Measurements from ENCODE around the gene TOP1. TPM values are rescaled to one million over a fixed set of nuclear protein-coding genes. Genes with fewer than 3 reads are reported as not detected.

The TOP1 gene
- total and polyA plus RNA-seq, 2 experiments from 2014 or later, result 21.5 to 21.7 TPM

GRCh38 chr20:40983898-40984297, 44.7 kb upstream of the TOP1 start:
- no peak for TF ChIP-seq CTCF (IDR thresholded peaks at IDR 0.05; ENCODE audit: low read depth, low read length)
- H3K4me3 ChIP-seq, result no peak overlapping the region

GRCh38 chr20:40984496-40984895, 44.1 kb upstream of the TOP1 start:
- Histone ChIP-seq H3K9me3 (ENCODE audit: low read depth) (no peaks in the 10 kb centered on the region), H3K27me3 (no peaks in the 10 kb centered on the region), H3K36me3 (no peaks in the 10 kb centered on the region), H3K4me3 (no peak overlapping the region), H3K4me1 (ENCODE audit: low read depth) (no peaks in the 10 kb centered on the region), H3K27ac (no peak overlapping the region)
- no peak for DNase-seq (ENCODE audit: low read depth in 1 of 2, low spot score in 1 of 2)
- TF ChIP-seq CTCF (IDR thresholded peaks at IDR 0.05; ENCODE audit: low read depth, low read length), result no peak

More at GRCh38 chr20:40983898-40984297, 44.7 kb upstream of the TOP1 start:
- Histone ChIP-seq H3K27me3 (no peaks in the 10 kb centered on the region), H3K36me3 (no peaks in the 10 kb centered on the region), H3K4me1 (ENCODE audit: low read depth) (no peaks in the 10 kb centered on the region), H3K9me3 (ENCODE audit: low read depth) (no peaks in the 10 kb centered on the region), H3K27ac (no peak overlapping the region)
- DNase-seq (ENCODE audit: low read depth in 1 of 2, low spot score in 1 of 2), result no peak

GRCh38 chr20:40986774-40987173, 41.8 kb upstream of the TOP1 start:
- Histone ChIP-seq H3K9me3 (ENCODE audit: low read depth) (no peaks in the 10 kb centered on the region), H3K4me1 (ENCODE audit: low read depth) (no peaks in the 10 kb centered on the region), H3K36me3 (no peaks in the 10 kb centered on the region), H3K27ac (no peak overlapping the region), H3K27me3 (no peaks in the 10 kb centered on the region), H3K4me3 (no peak overlapping the region)
- DNase-seq (ENCODE audit: low read depth in 1 of 2, low spot score in 1 of 2), result no peak
- no peak for TF ChIP-seq CTCF (IDR thresholded peaks at IDR 0.05; ENCODE audit: low read depth, low read length)

GRCh38 chr20:40990542-40991120, 38.0 kb upstream of the TOP1 start:
- Histone ChIP-seq H3K4me3 (no peak overlapping the region), H3K27ac (no peak overlapping the region)

GRCh38 chr20:40991181-40991889, 37.3 kb upstream of the TOP1 start:
- no peaks in the 10 kb centered on the region for H3K27me3 ChIP-seq
- H3K9me3 ChIP-seq (ENCODE audit: low read depth), result no peaks in the 10 kb centered on the region
- H3K4me1 ChIP-seq (ENCODE audit: low read depth), result no peaks in the 10 kb centered on the region
- no peak for TF ChIP-seq CTCF (IDR thresholded peaks at IDR 0.05; ENCODE audit: low read depth, low read length)
- no peak overlapping the region for H3K27ac ChIP-seq
- no peak overlapping the region for H3K4me3 ChIP-seq
- no peaks in the 10 kb centered on the region for H3K36me3 ChIP-seq
- no peak for DNase-seq (ENCODE audit: low read depth in 1 of 2, low spot score in 1 of 2)

More at GRCh38 chr20:40990542-40991120, 38.0 kb upstream of the TOP1 start:
- Histone ChIP-seq H3K36me3 (no peaks in the 10 kb centered on the region), H3K27me3 (no peaks in the 10 kb centered on the region), H3K4me1 (ENCODE audit: low read depth) (no peaks in the 10 kb centered on the region), H3K9me3 (ENCODE audit: low read depth) (no peaks in the 10 kb centered on the region)
- DNase-seq (ENCODE audit: low read depth in 1 of 2, low spot score in 1 of 2), result peak; percentile 86 to 92
- TF ChIP-seq CTCF (IDR thresholded peaks at IDR 0.05; ENCODE audit: low read depth, low read length), result peak; percentile 92

Data from cardiac muscle cell (in vitro differentiated cells and primary cell).